Hepatic stellate cell (primary cell): ENCODE data around the gene GGA2.
A peak's percentile ranks its signal among the peaks of the same experiment; 100 is the strongest.
"Not testable (repeated sequence)": the region's sequence is repeated elsewhere in the genome, so short reads cannot be mapped to it uniquely, and the experiment has no call there.

Source experiments
- DNase-seq: peaks from one replicate; pipeline ENCODE4 v3.0.0; 2011; ENCODE audit warnings: low spot score

The GGA2 gene

DNA sequence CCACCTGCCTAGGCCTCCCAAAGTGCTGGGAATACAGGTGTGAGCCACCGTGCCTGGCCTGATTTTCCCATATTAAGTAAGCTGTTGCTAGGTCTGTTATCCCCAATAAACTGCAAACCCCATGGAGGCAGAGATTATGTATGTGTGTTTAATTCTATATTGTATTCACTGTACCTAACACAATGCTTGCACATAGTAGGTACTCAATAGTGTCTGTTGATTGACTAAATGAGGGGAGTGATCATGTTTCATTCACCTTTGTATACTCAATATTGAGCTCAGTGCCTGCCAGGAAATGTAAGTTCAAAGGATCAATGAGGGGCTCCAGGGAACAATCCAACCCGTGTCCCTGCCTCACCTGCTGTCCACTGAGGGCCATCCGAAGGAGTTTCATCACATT lies 14.6 kb upstream of the GGA2 start:
- no peak for DNase-seq

DNA sequence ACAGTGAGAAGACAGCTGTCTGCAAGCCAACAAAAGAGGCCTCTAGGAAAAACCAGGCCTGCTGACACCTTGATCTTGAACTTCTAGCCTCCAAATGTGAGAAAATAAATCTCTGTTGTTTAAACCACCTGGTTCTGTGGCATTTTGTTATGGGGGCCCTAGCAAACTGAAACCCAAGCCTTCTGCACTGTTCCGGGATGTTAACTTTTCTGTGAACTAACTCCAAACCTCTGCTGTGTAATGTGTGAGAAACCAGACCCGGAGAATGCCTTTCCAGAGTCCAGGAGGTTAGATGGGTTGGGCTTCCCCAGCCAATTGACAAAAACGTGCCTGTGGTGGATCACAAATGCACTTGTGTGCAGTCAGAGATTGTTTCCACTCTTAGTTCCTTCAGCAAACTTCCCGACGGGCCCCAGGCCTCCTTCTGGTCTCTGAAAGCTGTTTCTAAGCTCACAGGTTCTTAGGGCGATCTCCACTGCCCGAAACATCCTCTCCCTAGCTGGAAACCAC lies 13.6 kb upstream of the GGA2 start:
- no peak for DNase-seq

DNA sequence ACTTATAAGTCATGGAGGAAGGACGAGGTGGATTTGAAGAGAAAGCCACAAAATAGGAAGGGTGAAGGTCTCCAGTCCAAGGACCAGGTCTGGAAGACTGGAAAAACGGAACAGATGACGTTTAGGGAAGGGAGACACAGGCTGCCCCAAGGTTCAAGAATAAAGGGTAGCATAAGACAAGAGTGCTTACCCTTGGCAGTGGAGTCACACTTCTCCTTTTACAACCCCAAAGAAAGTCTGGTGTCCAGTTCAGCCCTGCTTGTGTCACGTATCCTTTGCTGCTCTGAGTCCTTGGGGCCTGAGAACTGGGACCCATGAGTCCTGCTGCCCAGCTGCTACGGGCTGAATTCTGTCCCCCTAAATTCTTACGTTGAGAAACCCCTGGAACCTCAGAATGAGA lies 13.0 kb upstream of the GGA2 start:
- DNase-seq: no peak

DNA sequence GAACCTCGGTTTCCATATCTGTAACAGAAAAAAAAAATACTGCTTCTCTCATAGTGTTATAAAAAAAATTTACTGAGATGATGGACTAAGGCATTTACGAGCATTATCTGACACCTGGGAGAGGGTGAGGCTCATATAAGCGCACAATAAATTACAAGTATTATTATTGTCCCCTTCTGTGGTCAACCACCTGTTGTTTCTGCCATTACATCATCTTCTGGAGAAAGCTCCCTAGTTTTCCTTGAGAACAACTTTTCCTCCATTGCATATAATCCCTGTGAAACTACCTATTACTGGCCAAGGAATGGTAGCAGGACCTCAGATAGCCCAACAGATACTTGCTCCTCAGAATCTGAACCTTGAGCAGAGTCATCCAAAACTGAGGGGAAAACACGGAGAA lies 11.7 kb upstream of the GGA2 start:
- no peak for DNase-seq

DNA sequence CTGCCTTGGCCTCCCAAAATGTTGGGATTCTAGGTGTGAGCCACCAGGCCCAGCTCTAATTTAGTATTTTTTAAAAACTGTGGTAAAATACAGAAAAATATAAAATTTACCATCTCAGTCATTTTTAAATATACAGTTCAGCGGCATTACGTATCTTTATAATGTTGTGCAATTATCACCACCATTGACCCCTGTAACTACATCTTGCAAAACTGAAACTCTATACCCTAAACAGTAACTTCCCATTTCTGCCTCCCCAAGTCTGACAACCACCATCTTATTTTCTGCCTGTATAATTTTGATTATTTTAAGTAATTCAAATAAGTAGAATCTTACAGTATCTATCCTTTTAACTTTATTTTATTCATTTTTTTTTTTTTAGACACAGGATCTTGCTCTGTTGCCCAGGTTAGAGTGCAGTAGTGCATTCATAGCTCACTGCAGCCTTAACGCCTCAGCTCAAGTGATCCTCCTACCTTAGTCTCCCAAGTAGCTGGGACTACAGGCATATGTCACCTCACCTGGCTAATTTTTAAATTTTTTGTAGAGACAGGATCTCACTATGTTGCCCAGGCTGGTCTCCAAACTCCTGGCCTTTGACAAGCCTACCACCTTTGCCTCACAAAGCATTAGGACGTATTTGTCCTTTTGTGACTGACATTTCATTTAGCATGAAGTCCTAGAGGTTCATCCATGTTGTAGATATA lies 10.9 kb upstream of the GGA2 start:
- no peak for DNase-seq

DNA sequence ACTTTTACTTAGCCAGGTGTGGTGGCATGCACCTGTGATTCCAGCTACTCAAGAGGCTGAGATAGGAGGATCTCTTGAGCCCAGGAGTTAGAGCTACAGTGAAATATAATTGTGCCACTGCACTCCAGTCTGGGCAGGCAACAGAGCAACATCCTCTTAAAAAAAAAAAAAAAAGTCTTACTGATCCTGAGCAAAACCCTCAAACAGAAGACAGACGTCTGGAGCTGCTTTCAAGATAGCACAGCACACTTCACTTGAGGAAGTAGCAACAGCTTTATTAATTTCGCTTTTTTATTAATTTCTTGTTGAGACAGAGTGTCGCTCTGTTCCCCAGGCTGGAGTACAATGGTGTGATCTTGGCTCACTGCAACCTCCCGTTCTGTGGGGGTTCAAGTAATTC lies 10.2 kb upstream of the GGA2 start:
- no peak for DNase-seq

DNA sequence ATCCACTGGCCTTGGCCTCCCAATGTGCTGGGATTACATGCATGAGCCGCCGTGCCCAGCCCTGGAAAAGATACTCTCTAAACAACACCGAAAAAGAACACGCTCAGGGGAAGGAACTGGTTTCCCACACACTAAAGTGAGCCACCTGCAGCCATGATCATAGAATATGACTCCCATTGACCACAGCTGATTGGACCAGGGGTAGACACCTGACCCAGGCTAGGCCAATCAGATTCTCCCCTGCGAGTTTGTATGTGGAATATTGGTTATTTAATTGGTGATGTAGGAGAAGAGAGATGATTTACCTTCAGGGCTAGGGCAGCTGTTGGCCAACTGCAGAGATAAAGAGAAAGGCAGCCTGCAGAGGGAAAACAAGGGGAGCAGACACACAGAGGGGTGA lies 9.0 kb upstream of the GGA2 start:
- DNase-seq: no peak

DNA sequence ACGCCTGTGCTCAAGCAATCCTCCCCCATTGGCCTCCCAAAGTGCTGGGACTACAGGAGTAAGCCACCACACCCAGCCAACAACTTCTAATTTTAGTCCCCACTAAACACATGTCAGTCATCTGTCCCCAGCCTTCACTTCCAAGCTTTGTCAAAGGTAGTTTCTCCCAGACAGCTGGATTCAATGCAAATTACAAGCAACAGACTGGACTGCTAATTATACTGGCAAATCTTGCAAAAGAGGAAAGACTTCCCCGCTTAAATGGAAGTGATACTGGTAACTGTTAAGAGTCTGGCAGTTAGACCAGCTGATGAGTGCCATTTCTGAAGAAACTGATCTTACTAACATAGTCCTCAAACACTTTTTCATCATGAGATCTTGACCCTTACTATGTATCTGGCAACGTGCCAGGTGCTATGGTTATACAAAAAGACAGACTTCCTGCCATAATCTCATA lies 8.2 kb upstream of the GGA2 start:
- DNase-seq: no peak

DNA sequence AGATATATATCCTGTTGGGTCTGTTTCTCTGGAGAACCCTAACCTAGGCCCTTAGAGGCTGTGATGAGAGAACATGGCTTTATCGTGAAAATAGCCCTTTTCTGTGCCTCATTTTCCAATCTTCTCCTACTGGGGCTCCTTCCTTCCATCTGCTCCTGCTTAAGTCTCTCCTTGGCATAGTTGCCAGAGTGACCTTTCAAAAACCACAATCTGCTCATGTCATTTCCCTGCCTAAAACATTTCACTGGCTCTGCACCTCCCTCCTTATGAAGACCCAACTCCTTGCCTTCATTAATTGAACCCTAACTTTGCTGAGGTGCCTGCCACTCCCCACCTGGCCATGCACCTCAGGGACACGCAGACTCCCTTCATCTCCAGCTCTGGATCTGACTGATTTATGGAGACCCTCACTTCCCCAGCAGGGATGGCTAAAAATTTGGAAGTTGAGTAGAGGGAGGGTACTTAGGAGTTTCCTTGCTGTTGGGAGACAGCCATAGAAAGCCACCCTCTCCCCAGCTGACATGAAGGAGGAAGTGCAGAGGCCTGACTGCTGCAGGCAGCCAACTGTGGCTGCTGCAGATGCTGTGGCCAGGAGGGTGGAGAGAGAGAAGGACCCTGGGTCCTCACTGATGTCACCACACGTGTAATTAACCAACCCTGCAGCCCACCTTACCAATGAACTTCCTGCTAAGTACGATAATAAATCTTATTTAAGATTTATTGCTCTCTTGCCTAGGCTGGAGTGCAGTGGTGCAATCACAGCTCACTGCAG lies 6.3 kb upstream of the GGA2 start:
- DNase-seq: no peak

DNA sequence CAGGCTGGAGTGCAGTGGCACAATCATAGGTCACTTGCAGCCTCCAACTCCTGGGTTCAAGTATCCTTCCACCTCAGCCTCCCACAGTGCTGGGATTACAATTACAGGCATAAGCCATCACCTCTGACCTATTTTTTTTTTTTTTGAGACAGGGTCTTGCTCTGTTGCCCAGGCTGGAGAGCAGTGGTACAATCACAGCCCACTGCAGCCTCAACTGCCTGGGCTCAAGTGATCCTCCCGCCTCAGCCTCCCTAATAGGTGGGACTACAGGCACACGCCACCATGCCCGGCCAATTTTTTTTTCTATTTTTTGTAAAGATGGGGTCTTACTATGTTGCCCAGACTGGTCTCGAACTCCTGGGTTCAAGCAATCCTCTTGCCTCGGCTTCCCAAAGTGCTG lies 5.6 kb upstream of the GGA2 start:
- DNase-seq: no peak

DNA sequence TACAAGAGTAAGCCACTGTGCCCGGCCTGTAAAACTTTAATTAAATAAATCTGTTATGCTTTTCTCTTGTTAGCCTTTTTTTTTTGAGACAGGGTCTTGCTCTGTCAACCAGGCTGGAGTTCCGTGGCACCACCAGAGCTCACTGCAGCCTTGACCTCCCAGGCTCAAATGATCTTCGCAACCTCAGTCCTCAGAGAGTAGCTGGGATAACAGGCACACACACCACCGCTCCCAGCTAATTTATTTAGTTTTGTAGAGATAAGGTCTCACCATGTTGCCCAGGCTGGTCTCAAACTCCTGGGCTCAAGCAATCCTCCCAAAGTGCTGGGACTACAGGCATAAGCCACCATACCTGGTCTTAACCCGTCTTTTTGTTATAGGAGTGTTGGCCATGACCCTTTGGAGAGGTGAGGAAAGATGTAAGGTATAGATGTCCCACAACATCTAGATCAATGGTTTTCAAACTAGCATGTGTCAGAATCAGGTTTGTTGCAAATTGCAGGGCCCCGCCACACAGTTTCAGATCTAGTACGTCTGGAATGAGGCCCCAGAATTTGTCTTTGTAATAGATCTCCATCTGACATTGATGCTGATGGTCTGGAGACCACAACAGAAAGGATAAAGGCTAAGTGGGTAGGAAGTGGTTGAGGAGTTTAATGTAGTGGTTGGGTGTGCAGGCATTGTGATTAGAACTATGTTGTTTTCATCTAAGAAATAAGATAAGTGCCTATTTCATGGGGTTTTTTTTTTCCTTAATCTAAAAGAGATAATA lies 4.3 kb upstream of the GGA2 start:
- no peak for DNase-seq

DNA sequence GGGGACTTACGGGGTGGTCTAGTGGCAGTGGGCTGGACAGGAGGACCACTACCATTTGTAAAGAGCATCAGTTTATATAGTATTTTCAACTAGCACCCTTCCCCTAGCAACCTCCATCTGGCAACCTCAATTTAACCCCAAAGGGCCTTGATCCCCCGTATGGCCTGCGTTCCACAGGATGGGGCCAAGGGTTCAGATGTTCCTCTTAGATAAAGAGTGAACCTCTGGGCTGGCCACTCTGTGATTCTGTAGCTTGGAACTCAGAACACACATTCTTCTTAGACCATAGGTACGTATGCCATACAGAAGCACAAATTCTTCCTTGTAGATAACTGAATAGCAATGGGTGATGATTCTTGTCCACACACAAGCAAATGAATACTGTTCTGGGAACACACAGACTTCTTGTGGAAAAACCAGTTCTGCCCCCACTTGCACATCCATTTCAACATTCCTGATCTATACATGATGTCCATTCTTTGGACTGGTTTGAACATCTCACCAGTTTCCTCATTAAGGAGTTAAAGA lies 1.9 kb upstream of the GGA2 start:
- DNase-seq: no peak

DNA sequence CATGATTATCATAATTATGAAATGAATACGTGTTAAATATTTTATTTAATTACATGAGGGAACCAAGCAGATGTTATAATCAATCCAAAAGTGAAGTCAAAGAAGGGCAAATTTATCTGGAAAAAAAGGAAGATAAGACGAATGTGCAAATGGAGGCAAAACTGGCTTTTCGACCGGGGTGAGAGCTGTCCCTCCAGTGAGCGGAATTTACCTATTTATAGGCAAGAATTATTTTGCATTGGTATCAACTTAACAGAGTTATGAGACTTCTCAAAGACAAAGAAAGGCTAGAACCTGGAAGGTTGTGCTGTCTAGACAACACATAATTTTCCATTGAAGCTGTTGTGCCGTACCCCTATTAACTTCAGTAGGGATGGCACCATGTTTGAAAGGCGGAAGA lies 1.4 kb upstream of the GGA2 start:
- no peak for DNase-seq

DNA sequence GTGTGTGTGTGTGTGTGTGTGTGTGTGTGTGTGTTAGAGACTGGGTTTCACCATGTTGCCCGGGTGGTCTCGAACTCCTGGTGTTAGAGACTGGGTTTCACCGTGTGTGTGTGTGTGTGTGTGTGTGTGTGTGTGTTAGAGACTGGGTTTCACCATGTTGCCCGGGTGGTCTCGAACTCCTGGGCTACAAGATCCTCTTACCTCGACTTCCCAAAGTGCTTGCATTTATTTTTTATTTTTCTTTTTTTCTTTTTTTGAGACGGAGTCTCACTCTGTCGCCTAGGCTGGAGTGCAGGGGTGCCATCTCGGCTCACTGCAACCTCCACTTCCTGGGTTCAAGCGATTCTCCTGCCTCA lies 599 bp upstream of the GGA2 start:
- not testable (repeated sequence) for DNase-seq

DNA sequence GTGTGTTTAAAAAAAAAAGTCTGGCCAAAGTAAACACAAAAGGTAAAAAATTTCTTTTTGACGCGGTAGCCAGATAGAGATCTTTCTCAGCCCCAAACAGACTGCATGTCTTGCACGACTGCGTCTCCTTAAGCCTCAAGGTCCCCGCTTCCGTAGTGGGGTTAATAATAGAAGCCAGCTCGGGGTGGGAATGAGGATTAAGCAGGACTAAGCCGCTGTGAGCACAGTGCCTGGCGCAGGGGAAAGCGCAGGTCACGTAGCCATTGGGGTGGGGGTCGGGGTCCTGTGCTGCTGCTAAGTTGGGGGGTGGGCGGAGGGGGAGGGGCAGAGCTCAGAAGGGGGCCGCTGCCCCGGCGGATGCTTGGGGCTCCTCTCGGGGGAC lies 521 bp downstream of the GGA2 start:
- DNase-seq: peak; percentile 52

DNA sequence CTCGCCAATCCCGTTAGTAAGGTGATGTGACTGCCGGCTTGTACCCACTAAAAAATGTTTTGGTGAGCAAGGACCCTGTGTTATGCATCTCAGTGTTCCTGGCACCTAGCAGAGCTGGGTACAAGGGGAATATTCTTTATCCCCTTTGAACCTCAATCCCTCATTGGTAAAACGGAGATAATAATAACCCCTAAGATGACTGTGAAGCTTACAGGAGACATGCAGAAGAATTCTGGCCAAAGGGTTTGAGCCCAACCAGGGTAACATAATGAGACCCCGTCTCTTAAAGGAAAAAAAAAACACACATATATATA lies 896 bp downstream of the GGA2 start:
- DNase-seq: no peak

DNA sequence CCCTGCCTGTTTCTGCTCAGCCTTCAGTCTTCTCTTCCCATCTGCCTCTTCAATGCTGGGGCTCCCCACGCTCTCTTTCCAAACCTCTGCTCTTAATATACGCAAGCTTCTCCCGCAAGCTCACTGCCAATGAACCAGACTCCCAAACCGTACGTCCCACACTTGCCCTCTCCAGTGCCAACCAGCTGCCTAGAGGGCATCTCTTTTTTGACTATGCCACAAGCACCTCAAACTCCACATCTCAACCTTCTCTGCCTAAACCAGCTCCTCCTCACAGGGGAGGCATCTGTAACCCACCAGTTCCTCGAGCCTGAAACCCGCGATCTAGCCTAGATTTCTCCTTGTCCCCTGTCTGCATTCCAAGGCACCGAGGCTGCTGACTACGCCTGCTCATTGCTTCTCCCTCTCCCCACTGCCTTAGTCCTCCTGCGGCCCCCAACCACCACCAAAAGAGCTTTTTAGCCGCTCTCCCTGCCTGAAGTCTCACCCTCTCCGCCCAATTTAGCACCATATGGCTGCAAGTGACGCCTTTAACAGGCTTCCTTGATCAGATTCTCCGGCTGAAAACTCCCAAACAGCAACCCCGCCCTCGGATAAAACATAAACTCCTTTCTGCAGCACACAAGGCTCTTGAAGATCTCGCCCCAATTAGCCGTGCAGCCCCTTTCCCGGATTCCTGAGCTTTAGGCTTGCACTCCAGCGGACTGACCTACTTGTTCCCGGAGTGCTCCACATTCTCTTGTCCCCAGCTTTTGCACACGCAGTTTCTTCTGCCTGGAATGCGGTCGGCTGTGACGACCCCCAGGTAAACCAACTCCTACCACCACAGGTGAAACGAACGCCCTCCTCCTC lies 1.5 kb downstream of the GGA2 start:
- DNase-seq: no peak

DNA sequence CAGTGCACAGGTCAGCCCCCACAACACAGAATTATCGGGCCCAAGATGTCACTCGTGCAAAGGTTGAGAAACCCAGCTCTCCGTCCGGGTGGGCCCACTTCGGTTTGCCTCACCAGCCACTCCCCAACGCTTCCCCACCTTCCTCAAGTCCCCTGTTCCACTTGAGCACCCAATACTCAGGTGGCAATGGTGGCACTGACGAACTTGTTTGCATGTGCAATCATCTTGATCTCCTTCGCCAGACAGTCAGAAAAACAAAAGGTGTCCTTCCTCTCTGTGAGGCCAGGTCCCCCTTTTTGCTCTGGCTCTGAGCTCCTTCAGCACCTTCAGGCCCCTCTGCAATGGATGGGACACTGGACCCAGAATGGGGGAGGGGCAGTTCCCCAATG lies 3.7 kb downstream of the GGA2 start:
- DNase-seq: no peak

DNA sequence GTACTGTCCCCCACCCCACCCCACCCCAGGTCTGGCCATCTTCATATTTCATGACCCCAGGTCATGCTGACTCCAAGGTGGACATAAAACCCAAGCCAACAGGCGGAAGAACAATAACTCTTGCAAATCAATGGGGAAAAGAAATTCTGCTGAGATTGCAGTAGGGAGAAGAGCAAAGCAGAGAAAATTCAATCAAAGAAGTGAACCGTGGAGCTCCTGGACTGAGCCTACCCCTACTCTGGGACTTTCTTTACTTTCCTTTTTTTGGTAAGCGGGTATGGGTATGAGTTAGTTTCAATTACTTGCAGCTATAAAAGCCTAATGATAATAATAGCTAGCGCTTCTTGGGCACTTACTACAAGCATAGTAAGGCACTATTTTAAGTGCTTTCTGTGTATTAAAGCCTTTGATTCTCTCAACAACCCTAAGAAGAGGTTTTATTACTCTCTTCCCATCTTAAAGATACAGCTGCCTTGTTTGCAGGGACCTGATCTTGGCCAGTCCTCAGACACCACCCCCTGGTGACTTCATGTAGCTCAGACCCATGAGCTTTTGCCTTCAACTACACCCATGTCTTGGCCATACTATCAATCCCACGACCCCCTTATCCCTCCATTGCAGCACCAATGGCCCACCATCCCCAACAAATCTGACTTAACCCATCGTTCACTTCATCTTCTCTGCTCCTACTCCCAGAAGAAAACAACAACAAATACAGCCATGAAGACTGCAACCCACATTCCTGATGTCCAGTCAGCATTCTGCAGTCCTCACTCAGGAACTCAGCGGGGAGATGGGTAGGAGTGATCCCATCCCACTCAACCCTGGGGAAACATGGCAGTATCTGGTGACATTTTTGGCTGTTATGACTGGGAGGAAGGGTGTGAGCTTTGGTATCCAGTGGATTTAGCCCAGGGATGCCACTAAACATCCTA lies 4.4 kb downstream of the GGA2 start:
- DNase-seq: no peak

DNA sequence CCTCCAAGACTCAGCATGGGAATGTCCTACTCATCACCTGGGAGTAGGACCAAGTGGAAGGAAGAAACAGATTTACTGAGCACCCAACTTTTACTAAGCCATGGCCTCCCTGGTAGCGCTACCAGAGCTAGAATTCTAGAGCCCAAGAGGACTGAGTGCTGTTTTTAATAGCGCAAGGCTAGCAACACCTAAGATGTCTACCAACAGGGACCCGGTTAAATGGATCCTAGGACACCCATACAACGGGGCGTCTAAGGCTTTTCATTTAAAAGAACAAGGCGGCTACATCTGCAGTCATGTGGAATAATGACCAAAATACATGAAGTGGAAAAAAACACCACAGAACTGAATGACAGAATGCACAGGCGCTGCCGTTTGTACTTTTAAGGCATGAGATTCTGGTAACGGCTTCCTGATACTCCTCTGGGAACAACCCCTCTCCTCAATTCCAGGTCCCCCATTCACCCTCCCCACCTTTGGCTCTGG lies 5.1 kb downstream of the GGA2 start:
- DNase-seq: no peak
